Jurkat, Clone E6-1 (cell line): ENCODE data around the gene CFAP73.
"Not testable (repeated sequence)": the region's sequence is repeated elsewhere in the genome, so short reads cannot be mapped to it uniquely, and the experiment has no call there.

ENCODE experiments used
- DNase-seq: peaks from one replicate; pipeline ENCODE4 v3.0.0-alpha.2; 2011; ENCODE audit warnings: low read depth, low spot score
- H3K4me3 ChIP-seq: 2 replicates; pipeline ENCODE4 v1.5.1; 2011; ENCODE audit warnings: mild to moderate bottlenecking, low read length, control low read depth, moderate library complexity

CFAP73 gene

DNA sequence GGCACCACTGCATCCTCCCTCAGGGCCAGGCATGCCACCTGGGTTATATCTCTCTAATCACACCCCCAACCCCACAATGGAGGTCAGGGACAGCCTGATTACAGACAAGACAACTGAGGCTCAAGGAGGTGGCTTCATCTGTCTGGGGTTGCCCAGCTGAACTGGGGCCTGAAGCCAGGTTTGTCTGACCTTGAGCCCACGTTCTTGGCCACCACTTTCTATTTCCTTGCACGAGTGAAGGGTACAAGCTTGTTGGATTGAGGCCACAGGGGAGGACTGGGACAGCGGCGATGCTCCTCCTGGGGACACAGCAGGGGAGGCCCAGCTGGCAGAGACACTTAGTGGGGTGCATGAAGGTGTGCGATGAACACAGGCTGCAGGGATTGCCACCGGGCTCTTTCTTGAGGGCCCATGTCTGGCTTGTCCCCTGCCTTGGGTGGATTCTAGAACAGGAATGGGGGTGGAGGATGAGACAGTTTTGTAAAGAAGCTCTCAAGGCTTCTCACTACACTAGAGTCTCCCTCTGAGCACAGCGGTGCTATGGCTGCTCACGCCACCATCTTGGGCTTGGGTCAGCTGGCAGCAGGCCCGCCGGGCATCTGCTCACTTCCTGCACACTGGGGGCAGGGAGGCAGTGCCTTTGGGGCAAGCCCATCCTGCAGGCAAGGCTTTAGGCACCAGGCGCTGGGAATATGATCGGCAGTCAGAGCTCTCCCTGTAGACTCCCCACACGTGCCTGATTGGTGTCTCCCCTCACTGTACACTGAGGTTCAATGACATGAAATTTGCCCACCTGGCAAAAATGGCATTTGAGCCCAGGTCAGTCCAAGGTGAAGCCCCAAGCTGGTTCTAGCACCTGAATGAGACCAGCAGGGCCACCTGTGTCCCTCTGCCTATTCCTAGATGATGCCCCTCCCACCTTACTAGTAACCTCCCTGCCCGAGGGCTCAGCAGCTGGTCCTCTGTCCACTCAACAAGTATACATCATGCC is 52.0 kb downstream of the CFAP73 start:
- no peak overlapping the region for H3K4me3 ChIP-seq
- no peak for DNase-seq

DNA sequence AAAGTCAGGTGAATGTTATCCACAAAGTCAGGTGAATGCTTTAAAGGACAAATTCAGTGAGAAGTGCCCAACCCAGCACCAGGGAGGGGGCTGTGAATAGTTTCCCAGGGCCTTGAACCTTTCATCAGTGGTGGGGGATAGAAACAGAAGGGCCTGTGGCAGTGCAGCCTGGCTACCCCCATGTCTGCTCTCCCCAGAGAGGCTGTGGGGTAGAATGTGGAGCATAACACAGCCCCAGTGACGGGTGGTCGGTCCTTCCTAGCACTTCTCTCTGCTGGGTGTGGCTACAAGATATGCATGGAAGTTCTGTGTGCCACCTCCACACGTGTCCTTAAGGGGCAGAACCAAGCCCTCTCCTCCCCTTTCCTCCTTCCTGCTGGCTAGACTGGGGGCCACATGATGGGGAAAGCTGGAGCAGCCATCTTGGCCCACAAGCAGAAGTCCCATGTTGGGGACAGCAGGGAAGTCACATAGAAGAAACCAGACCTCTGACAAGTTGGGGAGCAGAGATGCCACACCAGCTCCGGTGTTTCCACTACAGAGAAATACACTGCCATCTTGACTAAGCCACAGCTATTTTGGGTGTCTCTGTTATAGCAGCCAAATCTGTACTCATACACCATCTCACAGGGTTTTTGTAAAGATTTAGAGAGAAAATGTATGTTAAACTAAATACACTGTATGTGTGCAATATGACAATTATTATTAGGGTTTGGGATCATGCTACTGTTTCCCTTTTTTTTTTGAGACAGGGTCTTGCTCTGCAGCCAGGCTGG is 53.0 kb downstream of the CFAP73 start:
- H3K4me3 ChIP-seq: no peak overlapping the region
- no peak for DNase-seq

DNA sequence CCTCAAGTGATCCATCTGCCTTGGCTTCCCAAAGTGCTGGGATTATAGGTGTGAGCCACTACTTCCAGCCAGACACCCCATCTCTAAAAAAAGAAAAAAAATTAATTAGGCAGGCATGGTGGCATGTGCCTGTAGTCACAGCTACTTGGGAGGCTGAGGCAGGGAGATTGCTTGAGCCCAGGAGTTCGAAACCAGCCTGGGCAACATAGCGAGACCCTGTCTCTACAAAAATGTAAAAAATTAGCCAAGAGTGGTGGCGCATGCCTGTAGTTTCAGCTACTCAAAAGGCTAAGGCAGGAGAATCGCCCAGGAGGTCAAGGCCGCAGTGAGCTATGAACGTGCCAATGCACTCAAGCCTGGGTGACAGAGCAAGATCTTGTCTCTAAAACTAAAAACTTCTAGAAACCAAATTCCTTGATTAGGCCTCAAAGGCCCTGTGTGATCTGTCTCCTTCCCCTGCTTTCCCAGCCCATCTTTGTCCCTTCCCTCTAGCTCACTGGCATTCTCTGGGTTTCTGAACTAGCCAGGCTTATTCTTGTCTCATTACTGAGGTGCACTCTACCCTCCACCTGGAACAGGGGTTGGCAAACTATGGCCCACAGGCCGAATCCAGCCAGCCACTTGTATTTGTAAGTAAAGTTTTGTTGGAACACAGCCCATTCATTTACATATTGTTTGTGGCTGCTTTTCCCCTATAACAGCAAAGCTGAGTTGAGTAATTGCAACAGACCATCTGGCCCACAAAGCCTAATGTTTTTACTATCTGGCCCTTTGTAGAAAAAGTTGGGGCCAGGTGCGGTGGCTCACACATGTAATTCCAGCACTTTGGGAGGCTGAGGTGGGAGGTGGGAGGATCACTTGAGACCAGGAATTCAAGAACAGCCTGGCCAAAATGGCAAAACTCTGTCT is 54.6 kb downstream of the CFAP73 start:
- H3K4me3 ChIP-seq: no peak overlapping the region
- DNase-seq: no peak

DNA sequence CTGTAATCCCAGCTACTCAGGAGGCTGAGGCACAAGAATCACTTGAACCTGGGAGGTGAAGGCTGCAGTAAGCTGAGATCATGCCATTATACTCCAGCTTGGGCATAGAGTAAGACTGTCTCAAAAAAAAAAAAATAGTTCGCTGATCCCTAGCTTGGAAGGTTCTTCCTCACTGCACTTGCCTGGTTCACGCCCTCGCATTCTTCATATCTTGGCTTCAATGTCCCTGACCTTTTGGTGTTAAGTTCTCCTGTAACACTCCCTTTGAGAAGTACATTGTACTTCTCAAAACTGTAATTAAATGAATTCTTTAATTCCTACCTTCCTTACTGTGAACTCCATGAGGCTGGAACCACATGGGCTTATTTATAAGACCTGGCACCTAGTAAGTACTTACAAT is 55.3 kb downstream of the CFAP73 start:
- H3K4me3 ChIP-seq: no peak overlapping the region
- DNase-seq: no peak

DNA sequence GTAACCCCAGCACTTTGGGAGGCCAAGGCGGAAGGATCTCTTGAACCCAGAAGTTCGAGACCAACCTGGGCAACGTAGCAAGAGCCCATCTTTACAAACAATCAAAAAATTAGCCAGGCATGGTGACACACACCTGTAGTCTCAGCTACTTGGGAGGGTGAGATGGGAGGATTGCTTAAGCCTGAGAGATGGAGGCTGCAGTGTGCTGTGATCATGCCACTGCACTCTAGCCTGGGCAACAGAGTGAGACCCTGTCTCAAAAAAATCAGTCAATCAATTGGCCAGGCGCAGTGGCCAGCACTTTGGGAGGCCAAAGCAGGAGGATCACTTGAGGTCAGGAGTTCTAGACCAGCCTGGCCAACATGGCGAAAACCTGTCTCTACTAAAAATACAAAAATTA is 57.3 kb downstream of the CFAP73 start:
- DNase-seq, H3K4me3 ChIP-seq: not testable (repeated sequence)

DNA sequence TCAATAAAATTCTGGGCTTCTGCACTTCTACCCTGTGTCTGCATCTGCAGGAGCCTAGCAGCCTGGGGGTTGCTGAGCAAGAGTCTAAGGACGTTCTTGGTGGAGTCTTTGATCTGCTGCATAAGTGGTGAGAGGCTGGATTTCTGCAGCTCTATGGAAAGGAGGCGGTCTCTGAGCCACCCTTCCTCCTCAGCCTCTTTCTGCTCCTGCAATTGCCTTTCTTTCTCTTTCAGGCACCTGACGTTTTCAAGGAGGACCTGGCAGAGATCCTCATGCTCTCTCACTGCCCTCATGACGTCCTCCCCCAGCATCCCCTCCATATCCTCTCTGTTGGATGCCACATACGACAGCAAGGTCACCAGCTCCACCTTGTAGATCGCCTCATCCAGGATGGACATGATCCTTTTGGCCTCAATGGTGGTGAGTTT is 58.1 kb downstream of the CFAP73 start:
- peak; percentile 81 for DNase-seq
- peak overlapping the region; percentile 29 for H3K4me3 ChIP-seq

DNA sequence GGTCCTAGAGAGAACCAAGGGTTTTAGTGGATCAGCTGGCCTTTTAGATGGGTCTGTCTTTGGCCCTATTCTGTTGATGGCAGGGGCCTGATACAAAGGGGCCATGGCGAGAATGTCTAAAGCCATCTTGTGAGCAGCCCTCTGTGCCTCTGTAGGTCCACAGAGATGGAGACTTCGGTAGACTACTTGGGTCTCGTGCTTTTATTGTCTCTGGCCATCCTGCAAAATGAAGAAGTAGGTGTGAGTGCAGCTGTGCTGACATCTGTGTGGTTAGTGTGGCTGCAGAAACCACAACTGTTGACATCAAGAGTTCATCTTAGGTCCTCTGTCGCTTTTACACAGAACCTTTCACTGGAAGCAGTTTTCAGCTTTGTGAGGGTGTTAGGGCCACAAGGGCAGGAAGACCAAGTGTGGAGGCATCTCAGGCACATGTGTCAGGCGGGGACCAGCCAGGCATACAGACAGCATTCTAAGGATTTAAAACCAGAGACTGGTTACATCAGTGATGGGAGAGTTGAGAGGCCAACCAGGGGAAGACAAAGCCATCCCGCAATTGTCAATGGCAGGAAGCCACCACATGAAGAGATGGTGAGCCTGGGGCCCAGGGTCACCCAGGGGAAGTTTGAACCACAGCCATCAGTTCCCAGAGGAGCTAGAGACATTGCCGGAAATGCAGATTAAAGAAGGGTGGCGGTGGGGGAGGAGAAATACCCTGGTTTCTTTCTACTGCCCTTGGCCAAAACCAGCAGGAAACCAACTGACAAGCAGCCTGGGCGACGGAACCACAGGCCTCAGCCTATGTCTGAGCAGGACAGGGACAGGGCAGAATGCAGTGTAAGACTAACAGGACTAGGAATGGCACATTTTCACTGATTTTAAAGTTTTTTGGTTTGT is 58.8 kb downstream of the CFAP73 start:
- H3K4me3 ChIP-seq: peak overlapping the region; percentile 29
- peak; percentile 91 for DNase-seq
